Skeletal muscle tissue (tissue), 4 donors: Measurements from ENCODE around the gene HMMR. TPM values are rescaled to one million over a fixed set of nuclear protein-coding genes. Genes with fewer than 3 reads are reported as not detected.
A peak's percentile ranks its signal among the peaks of the same experiment; 100 is the strongest.

ENCODE experiments used
- H3K27ac ChIP-seq: one replicate; pipeline ENCODE4 v1.7.0; 2013; ENCODE audit warnings: mild to moderate bottlenecking, low read depth, low read length, inconsistent platforms
- H3K27me3 ChIP-seq, 3 donors: one replicate each; pipeline ENCODE4 v1.7.0; 2013; ENCODE audit warnings: low read length in 3 of 3; ENCODE audit not compliant: control insufficient read depth in 3 of 3, insufficient read depth in 3 of 3
- H3K36me3 ChIP-seq, 3 donors: one replicate each; pipeline ENCODE4 v1.7.0; 2013; ENCODE audit warnings: low read length in 3 of 3; ENCODE audit not compliant: control insufficient read depth in 3 of 3, insufficient read depth in 3 of 3
- H3K4me1 ChIP-seq, 3 donors: one replicate each; pipeline ENCODE4 v1.7.0; 2013; ENCODE audit warnings: low read length in 3 of 3, mild to moderate bottlenecking in 3 of 3; ENCODE audit not compliant: control insufficient read depth in 3 of 3, insufficient read depth in 3 of 3
- H3K4me3 ChIP-seq, 3 donors: one replicate each; pipeline ENCODE4 v1.7.0; 2013; ENCODE audit warnings: low read length in 3 of 3
- H3K9ac ChIP-seq, 3 donors: one replicate each; pipeline ENCODE4 v1.7.0; 2013; ENCODE audit warnings: low read length in 3 of 3, mild to moderate bottlenecking in 3 of 3, moderate library complexity in 2 of 3, low read depth in 1 of 3
- H3K9me3 ChIP-seq, 3 donors: one replicate each; pipeline ENCODE4 v1.7.0; 2013; ENCODE audit warnings: low read length in 3 of 3; ENCODE audit not compliant: control insufficient read depth in 3 of 3
- total RNA-seq: library from RNA; depleted of rRNA; stranded (reverse); fragments of >200 nt; gene quantifications from one replicate; pipeline ENCODE4 v1.2.3, GENCODE V29; 2014
- donor health status: Osteomylitis.

HMMR gene
- total RNA-seq, 1 donor from 2014 or later, result 2.6 TPM

- H3K27me3 ChIP-seq, result no peaks in the 10 kb centered on the region
- H3K9me3 ChIP-seq, result no peaks in the 10 kb centered on the region
- H3K27ac ChIP-seq, result no peak overlapping the region
- no peak overlapping the region for H3K9ac ChIP-seq
- peaks cover 13 to 19% (median 14%) of the 10 kb centered on the region in 3 donors for H3K4me1 ChIP-seq
- H3K4me3 ChIP-seq, result no peak overlapping the region
- peaks cover 4 to 30% (median 10%) of the 10 kb centered on the region in 3 donors for H3K36me3 ChIP-seq
Measured at GRCh38 chr5:163456029-163456589, 4.3 kb upstream of the HMMR start.

GRCh38 chr5:163456840-163457239 lies 3.6 kb upstream of the HMMR start:
- Histone ChIP-seq H3K36me3 (peaks cover 4 to 27% (median 8%) of the 10 kb centered on the region in 3 donors), H3K9me3 (no peaks in the 10 kb centered on the region), H3K9ac (no peak overlapping the region), H3K4me1 (peaks cover 18 to 21% (median 20%) of the 10 kb centered on the region in 3 donors), H3K4me3 (no peak overlapping the region), H3K27ac (no peak overlapping the region), H3K27me3 (no peaks in the 10 kb centered on the region)

- Histone ChIP-seq H3K4me1 (peaks cover 18 to 21% (median 20%) of the 10 kb centered on the region in 3 donors), H3K9ac (peak overlapping the region; percentile 97), H3K27me3 (no peaks in the 10 kb centered on the region), H3K9me3 (no peaks in the 10 kb centered on the region), H3K27ac (peak overlapping the region; percentile 96), H3K36me3 (peaks cover 4 to 19% (median 8%) of the 10 kb centered on the region in 3 donors), H3K4me3 (peak overlapping the region; percentile 80 to 100 (median 95))
Measured at GRCh38 chr5:163458778-163459385, 1.6 kb upstream of the HMMR start.

- peak overlapping the region; percentile 80 to 100 (median 95) for H3K4me3 ChIP-seq
- H3K36me3 ChIP-seq, result peaks cover 4 to 18% (median 8%) of the 10 kb centered on the region in 3 donors
- no peaks in the 10 kb centered on the region for H3K27me3 ChIP-seq
- peak overlapping the region; percentile 97 for H3K9ac ChIP-seq
- H3K27ac ChIP-seq, result peak overlapping the region; percentile 96
- H3K4me1 ChIP-seq, result peaks cover 18 to 21% (median 20%) of the 10 kb centered on the region in 3 donors
- no peaks in the 10 kb centered on the region for H3K9me3 ChIP-seq
Measured at GRCh38 chr5:163459462-163459818, 992 bp upstream of the HMMR start.

- Histone ChIP-seq H3K4me1 (peaks cover 18 to 21% (median 20%) of the 10 kb centered on the region in 3 donors), H3K36me3 (peaks cover 4 to 12% (median 8%) of the 10 kb centered on the region in 3 donors), H3K9ac (peak within 1 kb of the TSS; percentile 97), H3K9me3 (no peaks in the 10 kb centered on the region), H3K27me3 (no peaks in the 10 kb centered on the region), H3K4me3 (peak within 1 kb of the TSS; percentile 84 to 100 (median 95)), H3K27ac (peak within 1 kb of the TSS; percentile 96)
Measured at GRCh38 chr5:163459819-163460561, 442 bp upstream of the HMMR start, which contains the start of gene NUDCD2. Gene NUDCD2 (minus strand): TSS chr5:163460102. CDS start chr5:163460050, 52 bp downstream.

GRCh38 chr5:163463063-163463435 lies 2.6 kb downstream of the HMMR start:
- Histone ChIP-seq H3K27ac (no peak overlapping the region), H3K36me3 (no peaks in the 10 kb centered on the region), H3K4me1 (peaks cover 18 to 21% (median 20%) of the 10 kb centered on the region in 3 donors), H3K27me3 (no peaks in the 10 kb centered on the region), H3K9me3 (no peaks in the 10 kb centered on the region), H3K4me3 (no peak overlapping the region), H3K9ac (no peak overlapping the region)

- no peaks in the 10 kb centered on the region for H3K9me3 ChIP-seq
- no peak overlapping the region for H3K27ac ChIP-seq
- no peak overlapping the region for H3K4me3 ChIP-seq
- H3K36me3 ChIP-seq, result peaks cover 0 to 4% (median 0%) of the 10 kb centered on the region in 3 donors
- H3K9ac ChIP-seq, result no peak overlapping the region
- no peaks in the 10 kb centered on the region for H3K4me1 ChIP-seq
- H3K27me3 ChIP-seq, result no peaks in the 10 kb centered on the region
Measured at GRCh38 chr5:163467682-163468081, 7.2 kb downstream of the HMMR start.

- Histone ChIP-seq H3K9me3 (no peaks in the 10 kb centered on the region), H3K4me1 (no peaks in the 10 kb centered on the region), H3K36me3 (peaks cover 0 to 4% (median 0%) of the 10 kb centered on the region in 3 donors), H3K27me3 (no peaks in the 10 kb centered on the region), H3K9ac (no peak overlapping the region), H3K4me3 (no peak overlapping the region), H3K27ac (no peak overlapping the region)
Measured at GRCh38 chr5:163473635-163474243, 13.3 kb downstream of the HMMR start.

- H3K36me3 ChIP-seq, result no peaks in the 10 kb centered on the region
- H3K27me3 ChIP-seq, result no peaks in the 10 kb centered on the region
Measured at GRCh38 chr5:163475411-163475810, 15.0 kb downstream of the HMMR start.

More at GRCh38 chr5:163475411-163475810, 15.0 kb downstream of the HMMR start:
- no peak overlapping the region for H3K4me3 ChIP-seq
- no peaks in the 10 kb centered on the region for H3K4me1 ChIP-seq
- no peak overlapping the region for H3K9ac ChIP-seq
- H3K27ac ChIP-seq, result no peak overlapping the region
- no peaks in the 10 kb centered on the region for H3K9me3 ChIP-seq
